Sigmoid colon (tissue), 4 donors: ENCODE data around the gene GLYATL3.

ENCODE experiments used
- POLR2A ChIP-seq, 2 donors: fragments of 450-650 bp; IDR thresholded peaks; one replicate each; pipeline ENCODE4 v1.6.1; 2016; ENCODE audit warnings: antibody characterized with exemption in 2 of 2, mild to moderate bottlenecking in 2 of 2, moderate library complexity in 2 of 2
- POLR2AphosphoS5 ChIP-seq, 4 donors: sonication (generic); formaldehyde crosslinking; IDR thresholded peaks; one replicate each; pipeline ENCODE4 v1.6.1; 2017; ENCODE audit warnings: antibody characterized with exemption in 4 of 4
- TF ChIP-seq, protein P1 (sequence below), 4 experiments: fragments of 450-650 bp in 3 of 4; fragments of 200-600 bp in 1 of 4; IDR thresholded peaks; one replicate each; pipeline ENCODE4 v1.5.1; 2016 to 2019; ENCODE audit warnings: antibody characterized with exemption in 4 of 4, mild to moderate bottlenecking in 3 of 4, moderate library complexity in 2 of 4

DNA sequence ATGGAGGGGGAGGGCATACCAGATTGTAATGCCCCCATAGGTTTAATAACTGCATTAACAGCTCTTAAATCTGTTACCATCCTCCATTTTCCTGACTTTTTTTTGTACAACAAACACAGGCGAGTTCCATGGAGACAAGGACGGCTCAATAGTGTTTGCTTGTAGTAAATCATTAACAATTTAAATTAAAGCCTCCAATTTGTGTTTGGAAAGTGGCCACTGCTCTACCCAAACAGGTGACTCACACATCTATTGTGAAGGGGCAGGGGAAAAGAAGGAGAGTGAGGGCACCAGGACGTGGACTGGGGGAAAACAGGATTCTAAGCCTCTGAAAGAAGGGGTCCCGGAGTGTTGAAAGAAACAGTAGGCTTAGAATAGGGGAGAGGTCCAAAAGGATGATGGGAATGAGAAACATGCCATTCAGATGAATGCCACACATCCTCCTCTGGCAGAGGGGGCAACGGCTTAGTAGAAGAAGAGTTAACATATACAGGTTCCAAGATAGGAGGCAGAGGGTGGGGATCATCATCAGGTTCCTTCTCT, 6.9 kb downstream of the GLYATL3 start:
- no peak for TF ChIP-seq POLR2AphosphoS5 (IDR thresholded peaks at IDR 0.05)
- TF ChIP-seq, protein P1, sequence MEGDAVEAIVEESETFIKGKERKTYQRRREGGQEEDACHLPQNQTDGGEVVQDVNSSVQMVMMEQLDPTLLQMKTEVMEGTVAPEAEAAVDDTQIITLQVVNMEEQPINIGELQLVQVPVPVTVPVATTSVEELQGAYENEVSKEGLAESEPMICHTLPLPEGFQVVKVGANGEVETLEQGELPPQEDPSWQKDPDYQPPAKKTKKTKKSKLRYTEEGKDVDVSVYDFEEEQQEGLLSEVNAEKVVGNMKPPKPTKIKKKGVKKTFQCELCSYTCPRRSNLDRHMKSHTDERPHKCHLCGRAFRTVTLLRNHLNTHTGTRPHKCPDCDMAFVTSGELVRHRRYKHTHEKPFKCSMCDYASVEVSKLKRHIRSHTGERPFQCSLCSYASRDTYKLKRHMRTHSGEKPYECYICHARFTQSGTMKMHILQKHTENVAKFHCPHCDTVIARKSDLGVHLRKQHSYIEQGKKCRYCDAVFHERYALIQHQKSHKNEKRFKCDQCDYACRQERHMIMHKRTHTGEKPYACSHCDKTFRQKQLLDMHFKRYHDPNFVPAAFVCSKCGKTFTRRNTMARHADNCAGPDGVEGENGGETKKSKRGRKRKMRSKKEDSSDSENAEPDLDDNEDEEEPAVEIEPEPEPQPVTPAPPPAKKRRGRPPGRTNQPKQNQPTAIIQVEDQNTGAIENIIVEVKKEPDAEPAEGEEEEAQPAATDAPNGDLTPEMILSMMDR (IDR thresholded peaks at IDR 0.05): no peak
- no peak for TF ChIP-seq POLR2A (IDR thresholded peaks at IDR 0.05)
